LNCAP (cell line): ENCODE data around the gene HOXD9.

Experiments
- TF ChIP-seq, protein P1 (sequence below): fragments of 450-650 bp; IDR thresholded peaks from 2 replicates; pipeline ENCODE4 v1.5.1; 2017; ENCODE audit warnings: mild to moderate bottlenecking

HOXD9 gene

DNA sequence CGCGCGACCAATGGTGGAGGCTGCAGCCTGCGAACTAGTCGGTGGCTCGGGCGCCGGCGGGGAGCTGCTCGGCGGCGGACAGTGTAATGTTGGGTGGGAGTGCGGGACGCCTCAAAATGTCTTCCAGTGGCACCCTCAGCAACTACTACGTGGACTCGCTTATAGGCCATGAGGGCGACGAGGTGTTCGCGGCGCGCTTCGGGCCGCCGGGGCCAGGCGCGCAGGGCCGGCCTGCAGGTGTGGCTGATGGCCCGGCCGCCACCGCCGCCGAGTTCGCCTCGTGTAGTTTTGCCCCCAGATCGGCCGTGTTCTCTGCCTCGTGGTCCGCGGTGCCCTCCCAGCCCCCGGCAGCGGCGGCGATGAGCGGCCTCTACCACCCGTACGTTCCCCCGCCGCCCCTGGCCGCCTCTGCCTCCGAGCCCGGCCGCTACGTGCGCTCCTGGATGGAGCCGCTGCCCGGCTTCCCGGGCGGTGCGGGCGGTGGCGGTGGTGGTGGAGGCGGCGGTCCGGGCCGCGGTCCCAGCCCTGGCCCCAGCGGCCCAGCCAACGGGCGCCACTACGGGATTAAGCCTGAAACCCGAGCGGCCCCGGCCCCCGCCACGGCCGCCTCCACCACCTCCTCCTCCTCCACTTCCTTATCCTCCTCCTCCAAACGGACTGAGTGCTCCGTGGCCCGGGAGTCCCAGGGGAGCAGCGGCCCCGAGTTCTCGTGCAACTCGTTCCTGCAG lies at the start of gene HOXD9:
TSS of gene HOXD9 (plus strand) at position 37 of the 728 bp plus-strand sequence. CDS start at position 87, 50 bp downstream.
- TF ChIP-seq, protein P1, sequence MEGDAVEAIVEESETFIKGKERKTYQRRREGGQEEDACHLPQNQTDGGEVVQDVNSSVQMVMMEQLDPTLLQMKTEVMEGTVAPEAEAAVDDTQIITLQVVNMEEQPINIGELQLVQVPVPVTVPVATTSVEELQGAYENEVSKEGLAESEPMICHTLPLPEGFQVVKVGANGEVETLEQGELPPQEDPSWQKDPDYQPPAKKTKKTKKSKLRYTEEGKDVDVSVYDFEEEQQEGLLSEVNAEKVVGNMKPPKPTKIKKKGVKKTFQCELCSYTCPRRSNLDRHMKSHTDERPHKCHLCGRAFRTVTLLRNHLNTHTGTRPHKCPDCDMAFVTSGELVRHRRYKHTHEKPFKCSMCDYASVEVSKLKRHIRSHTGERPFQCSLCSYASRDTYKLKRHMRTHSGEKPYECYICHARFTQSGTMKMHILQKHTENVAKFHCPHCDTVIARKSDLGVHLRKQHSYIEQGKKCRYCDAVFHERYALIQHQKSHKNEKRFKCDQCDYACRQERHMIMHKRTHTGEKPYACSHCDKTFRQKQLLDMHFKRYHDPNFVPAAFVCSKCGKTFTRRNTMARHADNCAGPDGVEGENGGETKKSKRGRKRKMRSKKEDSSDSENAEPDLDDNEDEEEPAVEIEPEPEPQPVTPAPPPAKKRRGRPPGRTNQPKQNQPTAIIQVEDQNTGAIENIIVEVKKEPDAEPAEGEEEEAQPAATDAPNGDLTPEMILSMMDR = no peak

DNA sequence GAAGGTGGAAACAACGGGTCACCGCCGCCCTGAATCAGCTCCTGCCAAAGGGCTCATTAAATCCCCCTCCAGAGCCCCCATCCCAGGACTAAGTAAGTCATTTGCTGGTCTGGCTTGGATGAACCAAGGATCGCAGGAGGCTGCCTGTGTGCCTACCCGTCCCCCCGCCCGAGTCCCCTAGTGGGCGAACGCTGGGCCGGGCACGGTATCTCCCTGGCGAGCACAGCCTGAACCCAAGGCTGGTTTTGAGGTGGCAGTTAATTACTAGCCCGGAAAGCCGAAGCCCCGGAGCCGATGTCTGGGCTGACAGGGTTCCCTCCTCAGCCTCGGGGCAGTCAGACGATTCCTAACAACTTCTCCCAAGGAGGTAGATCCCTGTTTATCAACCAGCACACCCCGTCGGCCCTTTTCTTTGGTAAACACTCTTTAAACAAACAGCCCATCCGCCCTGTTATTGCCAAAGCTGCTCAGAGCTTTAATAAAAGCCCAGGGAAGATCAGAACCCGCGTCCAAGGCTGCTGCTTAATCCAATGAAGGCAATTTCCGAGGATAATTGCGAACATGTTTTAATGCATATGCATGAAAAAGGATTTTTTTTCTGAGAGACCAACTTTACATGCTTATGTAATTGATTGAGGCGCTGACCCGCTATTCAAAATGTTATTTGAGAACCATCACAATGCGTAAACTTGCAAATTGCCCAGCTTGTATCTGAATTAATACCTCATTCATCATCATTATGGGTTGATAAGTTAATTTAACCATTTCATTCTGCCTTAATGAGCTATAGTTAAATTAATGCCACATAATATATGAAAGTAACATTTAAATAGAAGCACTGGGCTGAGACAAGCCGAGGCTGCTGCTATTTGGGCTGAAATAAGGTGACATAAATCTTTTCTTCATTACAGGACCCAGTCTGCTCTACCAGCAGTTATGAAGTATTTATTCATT lies 49.3 kb upstream of the HOXD9 start:
- TF ChIP-seq, protein P1 = no peak

DNA sequence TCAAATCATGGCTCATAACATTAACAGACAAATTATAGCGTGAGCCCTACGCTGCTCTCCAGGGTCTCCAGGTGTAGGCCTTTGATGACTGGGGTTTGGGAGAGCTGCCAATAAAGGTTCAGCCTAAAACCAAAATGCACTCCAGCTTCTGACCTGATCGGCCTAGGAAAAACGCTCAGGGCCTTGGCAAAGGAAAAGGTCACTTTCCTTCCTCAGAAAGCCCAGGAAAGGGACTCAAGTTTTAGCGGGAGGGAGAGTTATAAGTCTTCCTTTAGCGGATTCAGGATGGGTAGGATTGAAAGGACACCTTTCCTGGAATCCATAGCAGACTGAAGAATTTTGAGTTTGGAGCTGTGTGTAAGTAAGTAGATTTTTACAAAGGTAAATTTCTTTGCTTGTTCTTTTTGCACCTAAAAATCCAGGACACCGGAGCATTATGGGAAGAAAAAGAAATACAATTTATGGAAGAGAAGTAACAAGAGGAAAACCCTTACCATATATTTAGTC lies 47.5 kb upstream of the HOXD9 start:
- TF ChIP-seq, protein P1 = no peak

DNA sequence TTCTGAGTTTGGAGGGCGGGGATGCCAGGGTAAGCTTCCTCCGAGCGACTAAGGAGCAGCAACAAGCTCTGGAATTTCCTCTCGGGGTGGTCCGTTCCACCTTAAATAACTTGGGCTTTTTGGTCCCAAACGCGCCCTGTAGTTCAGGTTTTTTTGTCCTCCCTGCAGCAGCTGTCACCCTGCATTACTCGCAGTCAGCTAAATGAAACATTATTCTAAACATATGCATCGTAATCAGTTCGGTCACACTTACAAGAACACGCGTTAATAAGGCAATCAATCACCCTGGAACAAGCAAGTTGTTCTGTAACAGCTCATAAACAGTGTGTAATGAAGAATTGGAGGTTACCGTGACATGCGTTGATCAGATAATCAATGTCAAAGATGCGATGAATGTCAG lies 47.0 kb upstream of the HOXD9 start:
- TF ChIP-seq, protein P1 = no peak

DNA sequence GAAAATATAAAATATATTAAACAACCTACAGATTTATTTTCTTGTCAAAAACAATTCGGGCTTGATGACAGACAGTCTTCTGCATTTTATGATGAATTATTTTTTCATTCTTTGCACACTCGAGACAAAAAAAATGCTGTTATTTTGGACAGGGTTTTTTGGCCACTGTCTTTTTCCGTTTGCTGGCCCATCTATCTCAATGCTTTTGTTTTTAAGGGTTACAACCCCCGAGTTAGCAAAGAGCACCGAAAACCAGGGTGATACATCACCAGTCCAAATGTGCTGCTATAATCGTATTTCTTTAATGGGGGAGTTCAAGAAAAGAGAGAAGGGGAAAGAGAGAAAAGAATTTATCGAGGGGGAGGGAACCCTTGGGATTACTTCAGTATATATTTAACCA lies 46.5 kb upstream of the HOXD9 start:
- TF ChIP-seq, protein P1 = no peak

DNA sequence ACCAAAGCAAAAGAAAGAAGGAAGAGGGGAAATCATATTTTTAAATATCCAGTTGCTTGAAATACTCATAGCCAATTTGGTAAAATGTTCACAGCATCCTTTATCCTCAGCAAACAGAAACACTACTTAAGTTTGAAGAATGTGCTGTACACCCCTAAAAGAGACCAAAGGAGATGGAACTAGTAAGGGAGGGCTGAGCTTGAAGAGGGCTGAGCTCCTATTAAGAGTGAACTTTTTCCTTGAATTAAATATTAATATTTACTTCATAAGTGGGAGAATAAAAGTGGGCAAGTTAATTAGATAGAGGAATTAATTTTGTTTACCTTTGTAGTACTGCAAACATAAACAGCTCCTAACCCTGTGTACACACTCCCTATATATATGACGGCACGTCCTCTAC lies 45.7 kb upstream of the HOXD9 start:
- TF ChIP-seq, protein P1 = no peak

DNA sequence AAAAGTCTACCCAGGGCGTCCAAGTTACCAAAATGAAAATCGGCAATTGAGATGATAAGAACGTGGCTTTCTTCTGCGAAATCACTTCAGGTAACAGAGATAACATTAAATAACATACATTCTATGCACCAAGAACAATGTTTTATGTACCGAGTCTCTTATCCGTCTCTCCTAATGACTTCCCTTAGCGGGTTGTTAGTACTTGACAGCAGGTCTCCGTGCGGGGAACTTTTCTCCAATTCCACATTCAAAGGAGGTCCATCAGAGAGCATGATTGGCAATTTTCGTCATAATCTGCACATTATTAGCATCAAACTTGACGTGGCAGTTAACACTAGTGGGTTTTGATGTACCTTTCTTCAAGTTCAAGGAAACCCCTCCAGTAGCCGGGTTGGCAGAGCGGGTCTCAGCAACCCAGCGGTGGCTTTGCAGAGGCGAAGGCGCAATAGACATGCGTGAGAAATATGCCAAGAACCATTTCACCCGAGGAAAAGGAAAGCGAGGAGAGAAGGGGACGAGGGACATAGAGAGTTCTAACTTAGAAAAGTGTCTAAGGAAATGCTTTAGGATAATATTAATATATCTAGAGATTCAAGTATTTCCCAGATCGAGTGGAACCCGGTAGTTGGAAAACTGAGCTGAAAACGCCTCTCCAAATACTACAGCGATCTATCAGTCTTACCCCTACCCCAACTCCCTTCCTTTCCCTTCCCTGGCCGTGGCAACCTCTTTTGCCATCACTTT lies 43.8 kb upstream of the HOXD9 start:
- TF ChIP-seq, protein P1 = no peak
